HepG2 (cell line): ENCODE data around the gene PRKCZ. TPM values are rescaled to one million over a fixed set of nuclear protein-coding genes. Genes with fewer than 3 reads are reported as not detected.

Experiments used
- IRF2 ChIP-seq: IDR thresholded peaks from 2 replicates; pipeline ENCODE4 v1.6.1; 2018; ENCODE audit warnings: missing genetic modification reagents, missing compliant biosample characterization
- MYC ChIP-seq: sonication (generic); formaldehyde crosslinking; IDR thresholded peaks from 2 replicates; pipeline ENCODE4 v1.9.0; 2021; ENCODE audit warnings: missing genetic modification reagents, borderline replicate concordance
- RXRA ChIP-seq: sonication (generic); formaldehyde crosslinking; IDR thresholded peaks from 2 replicates; pipeline ENCODE4 v1.5.1; 2020; ENCODE audit warnings: missing genetic modification reagents
- TOE1 ChIP-seq: sonication (generic); formaldehyde crosslinking; IDR thresholded peaks from 2 replicates; pipeline ENCODE4 v1.4.0; 2020; ENCODE audit warnings: mild to moderate bottlenecking, missing genetic modification reagents
- ZBTB7B ChIP-seq: sonication (generic); formaldehyde crosslinking; IDR thresholded peaks from 2 replicates; pipeline ENCODE4 v1.4.0; 2020; ENCODE audit warnings: missing genetic modification reagents
- ZNF160 ChIP-seq: sonication (generic); formaldehyde crosslinking; IDR thresholded peaks from 2 replicates; pipeline ENCODE4 v1.8.0; 2022; ENCODE audit warnings: mild to moderate bottlenecking, inconsistent platforms, missing genetic modification reagents
- ZNF292 ChIP-seq: sonication (generic); formaldehyde crosslinking; IDR thresholded peaks from 2 replicates; pipeline ENCODE4 v1.8.1; 2022; ENCODE audit warnings: mild to moderate bottlenecking, low read depth, missing genetic modification reagents, borderline replicate concordance
- ZNF3 ChIP-seq: IDR thresholded peaks from 2 replicates; pipeline ENCODE4 v1.7.0; 2017; ENCODE audit warnings: inconsistent platforms
- ZNF350 ChIP-seq: sonication (generic); formaldehyde crosslinking; IDR thresholded peaks from 2 replicates; pipeline ENCODE4 v1.4.0; 2020; ENCODE audit warnings: mild to moderate bottlenecking, low read depth, missing genetic modification reagents, borderline replicate concordance
- ZNF484 ChIP-seq: sonication (generic); formaldehyde crosslinking; IDR thresholded peaks from 2 replicates; pipeline ENCODE4 v1.5.1; 2020; ENCODE audit warnings: mild to moderate bottlenecking, low read depth, missing genetic modification reagents, borderline replicate concordance
- ZNF614 ChIP-seq: IDR thresholded peaks from 2 replicates; pipeline ENCODE4 v1.6.1; 2018; ENCODE audit warnings: missing biosample characterization, missing genetic modification reagents, inconsistent platforms, borderline replicate concordance
- polyA plus RNA-seq, 8 experiments: library from polyadenylated mRNA; depleted of rRNA in 3 of 8; stranded (reverse) in 7 of 8; unstranded in 1 of 8; fragments of >200 nt; fragmentation: Illumina TruSeq in 4 of 8; extraction: Trizol in 4 of 8; gene quantifications; 2 replicates each; pipeline versions ENCODE4 v1.2.1 to v1.2.3, GENCODE V29; 2011 to 2016; ENCODE audit warnings: low read depth in 4 of 8, missing spikeins in 1 of 8, mixed read lengths in 1 of 8; ENCODE audit not compliant: insufficient read depth in 1 of 8
- total RNA-seq, 5 experiments: library from RNA; depleted of rRNA; stranded (reverse); fragments of >200 nt; fragmentation: Illumina TruSeq; extraction: Trizol; gene quantifications; 2 replicates each; pipeline ENCODE4 v1.2.3, GENCODE V29; 2016; ENCODE audit warnings: low read depth in 1 of 5
- TF ChIP-seq, protein P1 (sequence below): sonication (generic); formaldehyde crosslinking; IDR thresholded peaks from 2 replicates; pipeline ENCODE4 v1.8.0; 2023; ENCODE audit warnings: mild to moderate bottlenecking, missing genetic modification reagents
- TF ChIP-seq, protein P2 (sequence below): sonication (generic); formaldehyde crosslinking; IDR thresholded peaks from 2 replicates; pipeline ENCODE4 v1.4.0; 2020; ENCODE audit warnings: mild to moderate bottlenecking, missing genetic modification reagents
- TF ChIP-seq, protein P3 (sequence below): sonication (generic); formaldehyde crosslinking; IDR thresholded peaks from 2 replicates; pipeline ENCODE4 v1.5.1; 2020; ENCODE audit warnings: missing genetic modification reagents, mild to moderate bottlenecking, borderline replicate concordance
- TF ChIP-seq, protein P4 (sequence below): IDR thresholded peaks from 2 replicates; pipeline ENCODE4 v1.4.0; 2020; ENCODE audit warnings: mild to moderate bottlenecking, missing genetic modification reagents
- TF ChIP-seq, protein P5 (sequence below): IDR thresholded peaks from 2 replicates; pipeline ENCODE4 v1.6.1; 2016; ENCODE audit warnings: low read depth
- TF ChIP-seq, protein P6 (sequence below), 2 experiments: fragments of 450-650 bp in 1 of 2; sonication (generic) in 1 of 2; formaldehyde crosslinking; IDR thresholded peaks; 2 replicates each; pipeline versions ENCODE4 v1.5.0 to v1.8.0; 2020 to 2022; ENCODE audit warnings: mild to moderate bottlenecking in 1 of 2, missing genetic modification reagents in 1 of 2

PRKCZ gene
- total and polyA plus RNA-seq, 2 of the 13 experiments (the other 11 are each of a cell fraction or from before 2014, with no cell fraction given), result 34.7 to 85.2 TPM

GRCh38 chr1:2233997-2234761, 184.0 kb downstream of the PRKCZ start (continued):
- TF ChIP-seq ZNF160 (CRISPR knock-in tag) (no peak), ZNF350 (peak; percentile 89; the same call in 1 of the 2 replicates), MYC (CRISPR knock-in tag) (peak; percentile 75; the same call in 1 of the 2 replicates), ZNF614 (CRISPR knock-in tag) (peak; percentile 76; the same call in 1 of the 2 replicates), ZNF292 (CRISPR knock-in tag) (no peak), ZNF3 (0 out of 2 replicates have a peak, but pooled peaks have one; percentile 45), ZBTB7B (peak; percentile 83; the same call in 1 of the 2 replicates), ZNF484 (no peak), RXRA (CRISPR knock-in tag) (peak; percentile 73; the same call in 1 of the 2 replicates), IRF2 (peak; percentile 52; the same call in 1 of the 2 replicates), TOE1 (CRISPR knock-in tag) (no peak)
- TF ChIP-seq, protein P1, sequence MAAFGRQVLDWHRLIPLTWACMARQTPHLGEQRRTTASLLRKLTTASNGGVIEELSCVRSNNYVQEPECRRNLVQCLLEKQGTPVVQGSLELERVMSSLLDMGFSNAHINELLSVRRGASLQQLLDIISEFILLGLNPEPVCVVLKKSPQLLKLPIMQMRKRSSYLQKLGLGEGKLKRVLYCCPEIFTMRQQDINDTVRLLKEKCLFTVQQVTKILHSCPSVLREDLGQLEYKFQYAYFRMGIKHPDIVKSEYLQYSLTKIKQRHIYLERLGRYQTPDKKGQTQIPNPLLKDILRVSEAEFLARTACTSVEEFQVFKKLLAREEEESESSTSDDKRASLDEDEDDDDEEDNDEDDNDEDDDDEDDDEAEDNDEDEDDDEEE (CRISPR knock-in tag), result 0 out of 2 replicates have a peak, but pooled peaks have one; percentile 46
- TF ChIP-seq, protein P2, sequence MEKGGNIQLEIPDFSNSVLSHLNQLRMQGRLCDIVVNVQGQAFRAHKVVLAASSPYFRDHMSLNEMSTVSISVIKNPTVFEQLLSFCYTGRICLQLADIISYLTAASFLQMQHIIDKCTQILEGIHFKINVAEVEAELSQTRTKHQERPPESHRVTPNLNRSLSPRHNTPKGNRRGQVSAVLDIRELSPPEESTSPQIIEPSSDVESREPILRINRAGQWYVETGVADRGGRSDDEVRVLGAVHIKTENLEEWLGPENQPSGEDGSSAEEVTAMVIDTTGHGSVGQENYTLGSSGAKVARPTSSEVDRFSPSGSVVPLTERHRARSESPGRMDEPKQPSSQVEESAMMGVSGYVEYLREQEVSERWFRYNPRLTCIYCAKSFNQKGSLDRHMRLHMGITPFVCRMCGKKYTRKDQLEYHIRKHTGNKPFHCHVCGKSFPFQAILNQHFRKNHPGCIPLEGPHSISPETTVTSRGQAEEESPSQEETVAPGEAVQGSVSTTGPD (CRISPR knock-in tag), result peak; percentile 77
- TF ChIP-seq, protein P3, sequence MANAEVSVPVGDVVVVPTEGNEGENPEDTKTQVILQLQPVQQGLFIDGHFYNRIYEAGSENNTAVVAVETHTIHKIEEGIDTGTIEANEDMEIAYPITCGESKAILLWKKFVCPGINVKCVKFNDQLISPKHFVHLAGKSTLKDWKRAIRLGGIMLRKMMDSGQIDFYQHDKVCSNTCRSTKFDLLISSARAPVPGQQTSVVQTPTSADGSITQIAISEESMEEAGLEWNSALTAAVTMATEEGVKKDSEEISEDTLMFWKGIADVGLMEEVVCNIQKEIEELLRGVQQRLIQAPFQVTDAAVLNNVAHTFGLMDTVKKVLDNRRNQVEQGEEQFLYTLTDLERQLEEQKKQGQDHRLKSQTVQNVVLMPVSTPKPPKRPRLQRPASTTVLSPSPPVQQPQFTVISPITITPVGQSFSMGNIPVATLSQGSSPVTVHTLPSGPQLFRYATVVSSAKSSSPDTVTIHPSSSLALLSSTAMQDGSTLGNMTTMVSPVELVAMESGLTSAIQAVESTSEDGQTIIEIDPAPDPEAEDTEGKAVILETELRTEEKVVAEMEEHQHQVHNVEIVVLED (CRISPR knock-in tag), result peak; percentile 40; the same call in 1 of the 2 replicates
- TF ChIP-seq, protein P4, sequence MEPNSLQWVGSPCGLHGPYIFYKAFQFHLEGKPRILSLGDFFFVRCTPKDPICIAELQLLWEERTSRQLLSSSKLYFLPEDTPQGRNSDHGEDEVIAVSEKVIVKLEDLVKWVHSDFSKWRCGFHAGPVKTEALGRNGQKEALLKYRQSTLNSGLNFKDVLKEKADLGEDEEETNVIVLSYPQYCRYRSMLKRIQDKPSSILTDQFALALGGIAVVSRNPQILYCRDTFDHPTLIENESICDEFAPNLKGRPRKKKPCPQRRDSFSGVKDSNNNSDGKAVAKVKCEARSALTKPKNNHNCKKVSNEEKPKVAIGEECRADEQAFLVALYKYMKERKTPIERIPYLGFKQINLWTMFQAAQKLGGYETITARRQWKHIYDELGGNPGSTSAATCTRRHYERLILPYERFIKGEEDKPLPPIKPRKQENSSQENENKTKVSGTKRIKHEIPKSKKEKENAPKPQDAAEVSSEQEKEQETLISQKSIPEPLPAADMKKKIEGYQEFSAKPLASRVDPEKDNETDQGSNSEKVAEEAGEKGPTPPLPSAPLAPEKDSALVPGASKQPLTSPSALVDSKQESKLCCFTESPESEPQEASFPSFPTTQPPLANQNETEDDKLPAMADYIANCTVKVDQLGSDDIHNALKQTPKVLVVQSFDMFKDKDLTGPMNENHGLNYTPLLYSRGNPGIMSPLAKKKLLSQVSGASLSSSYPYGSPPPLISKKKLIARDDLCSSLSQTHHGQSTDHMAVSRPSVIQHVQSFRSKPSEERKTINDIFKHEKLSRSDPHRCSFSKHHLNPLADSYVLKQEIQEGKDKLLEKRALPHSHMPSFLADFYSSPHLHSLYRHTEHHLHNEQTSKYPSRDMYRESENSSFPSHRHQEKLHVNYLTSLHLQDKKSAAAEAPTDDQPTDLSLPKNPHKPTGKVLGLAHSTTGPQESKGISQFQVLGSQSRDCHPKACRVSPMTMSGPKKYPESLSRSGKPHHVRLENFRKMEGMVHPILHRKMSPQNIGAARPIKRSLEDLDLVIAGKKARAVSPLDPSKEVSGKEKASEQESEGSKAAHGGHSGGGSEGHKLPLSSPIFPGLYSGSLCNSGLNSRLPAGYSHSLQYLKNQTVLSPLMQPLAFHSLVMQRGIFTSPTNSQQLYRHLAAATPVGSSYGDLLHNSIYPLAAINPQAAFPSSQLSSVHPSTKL (CRISPR knock-in tag), result peak; percentile 86
- TF ChIP-seq, protein P5, sequence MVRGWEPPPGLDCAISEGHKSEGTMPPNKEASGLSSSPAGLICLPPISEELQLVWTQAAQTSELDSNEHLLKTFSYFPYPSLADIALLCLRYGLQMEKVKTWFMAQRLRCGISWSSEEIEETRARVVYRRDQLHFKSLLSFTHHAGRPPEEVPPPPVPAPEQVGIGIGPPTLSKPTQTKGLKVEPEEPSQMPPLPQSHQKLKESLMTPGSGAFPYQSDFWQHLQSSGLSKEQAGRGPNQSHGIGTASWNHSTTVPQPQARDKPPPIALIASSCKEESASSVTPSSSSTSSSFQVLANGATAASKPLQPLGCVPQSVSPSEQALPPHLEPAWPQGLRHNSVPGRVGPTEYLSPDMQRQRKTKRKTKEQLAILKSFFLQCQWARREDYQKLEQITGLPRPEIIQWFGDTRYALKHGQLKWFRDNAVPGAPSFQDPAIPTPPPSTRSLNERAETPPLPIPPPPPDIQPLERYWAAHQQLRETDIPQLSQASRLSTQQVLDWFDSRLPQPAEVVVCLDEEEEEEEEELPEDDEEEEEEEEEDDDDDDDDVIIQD (CRISPR knock-in tag), result 0 out of 2 replicates have a peak, but pooled peaks have one; percentile 17
- TF ChIP-seq, protein P6, sequence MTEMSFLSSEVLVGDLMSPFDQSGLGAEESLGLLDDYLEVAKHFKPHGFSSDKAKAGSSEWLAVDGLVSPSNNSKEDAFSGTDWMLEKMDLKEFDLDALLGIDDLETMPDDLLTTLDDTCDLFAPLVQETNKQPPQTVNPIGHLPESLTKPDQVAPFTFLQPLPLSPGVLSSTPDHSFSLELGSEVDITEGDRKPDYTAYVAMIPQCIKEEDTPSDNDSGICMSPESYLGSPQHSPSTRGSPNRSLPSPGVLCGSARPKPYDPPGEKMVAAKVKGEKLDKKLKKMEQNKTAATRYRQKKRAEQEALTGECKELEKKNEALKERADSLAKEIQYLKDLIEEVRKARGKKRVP (CRISPR knock-in tag; IDR thresholded peaks at IDR 0.05), result peak in 1 of 2 experiments; percentile 89; a peak in 2 of 4 replicates
